Measurements from ENCODE around the gene TLE4.

DNA sequence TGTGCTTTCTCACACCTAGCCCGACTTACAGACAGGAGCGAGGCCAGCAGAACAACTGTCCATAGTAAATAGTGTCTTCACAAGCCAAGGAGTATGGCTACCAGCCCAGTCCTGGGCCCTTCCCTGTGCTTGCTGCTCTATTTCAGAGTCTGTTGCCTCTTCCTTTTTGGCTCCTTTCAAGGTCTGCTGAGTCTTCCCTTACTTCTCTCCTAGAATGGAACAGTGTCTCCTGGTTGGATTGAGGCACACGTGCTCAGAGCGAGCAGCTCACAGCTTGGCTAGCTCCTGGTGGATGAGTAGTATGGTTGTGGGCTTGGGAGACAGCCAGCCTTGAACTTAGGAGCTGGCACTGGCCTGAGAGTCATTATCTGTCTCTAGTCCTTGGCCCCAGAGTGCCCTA lies 72.8 kb downstream of the TLE4 start:
- no peak for TF ChIP-seq JUNB (IDR thresholded peaks at IDR 0.05; ENCODE audit: unreplicated experiment)
- TF ChIP-seq, protein P1, sequence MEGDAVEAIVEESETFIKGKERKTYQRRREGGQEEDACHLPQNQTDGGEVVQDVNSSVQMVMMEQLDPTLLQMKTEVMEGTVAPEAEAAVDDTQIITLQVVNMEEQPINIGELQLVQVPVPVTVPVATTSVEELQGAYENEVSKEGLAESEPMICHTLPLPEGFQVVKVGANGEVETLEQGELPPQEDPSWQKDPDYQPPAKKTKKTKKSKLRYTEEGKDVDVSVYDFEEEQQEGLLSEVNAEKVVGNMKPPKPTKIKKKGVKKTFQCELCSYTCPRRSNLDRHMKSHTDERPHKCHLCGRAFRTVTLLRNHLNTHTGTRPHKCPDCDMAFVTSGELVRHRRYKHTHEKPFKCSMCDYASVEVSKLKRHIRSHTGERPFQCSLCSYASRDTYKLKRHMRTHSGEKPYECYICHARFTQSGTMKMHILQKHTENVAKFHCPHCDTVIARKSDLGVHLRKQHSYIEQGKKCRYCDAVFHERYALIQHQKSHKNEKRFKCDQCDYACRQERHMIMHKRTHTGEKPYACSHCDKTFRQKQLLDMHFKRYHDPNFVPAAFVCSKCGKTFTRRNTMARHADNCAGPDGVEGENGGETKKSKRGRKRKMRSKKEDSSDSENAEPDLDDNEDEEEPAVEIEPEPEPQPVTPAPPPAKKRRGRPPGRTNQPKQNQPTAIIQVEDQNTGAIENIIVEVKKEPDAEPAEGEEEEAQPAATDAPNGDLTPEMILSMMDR (conservative IDR thresholded peaks at IDR 0.05; ENCODE audit: low read depth in 2 of 2), result no peak
- TF ChIP-seq CREB1 (CRISPR knock-in tag; IDR thresholded peaks at IDR 0.05; ENCODE audit: low read depth), result no peak

All from GM23338 (cell line).